IPS-20b (cell line): ENCODE measurements around the gene ARGFX.
"Not testable (repeated sequence)": the region's sequence is repeated elsewhere in the genome, so short reads cannot be mapped to it uniquely, and the experiment has no call there.

ENCODE experiments used
- H3K27ac ChIP-seq: one replicate; pipeline ENCODE4 v1.5.1; 2013; ENCODE audit warnings: low read length
- H3K27me3 ChIP-seq: 2 replicates; pipeline ENCODE4 v1.6.1; 2013; ENCODE audit warnings: mild to moderate bottlenecking, low read length, inconsistent platforms; ENCODE audit not compliant: insufficient read depth
- H3K36me3 ChIP-seq: 2 replicates; pipeline ENCODE4 v1.6.1; 2013; ENCODE audit warnings: low read depth, mild to moderate bottlenecking, inconsistent platforms, low read length, moderate library complexity; ENCODE audit not compliant: insufficient read depth
- H3K4me1 ChIP-seq: 2 replicates; pipeline ENCODE4 v1.6.1; 2013; ENCODE audit warnings: mild to moderate bottlenecking, control low read depth, inconsistent platforms, low read length, moderate library complexity; ENCODE audit not compliant: insufficient read depth
- H3K4me3 ChIP-seq: 2 replicates; pipeline ENCODE4 v1.5.1; 2013; ENCODE audit warnings: mild to moderate bottlenecking, low read length, inconsistent platforms
- H3K9ac ChIP-seq: 2 replicates; pipeline ENCODE4 v1.6.1; 2013; ENCODE audit warnings: low read depth, mild to moderate bottlenecking, inconsistent platforms, low read length, moderate library complexity
- H3K9me3 ChIP-seq: 2 replicates; pipeline ENCODE4 v1.6.1; 2013; ENCODE audit warnings: mild to moderate bottlenecking, low read depth, low read length, inconsistent platforms; ENCODE audit not compliant: insufficient read depth

The ARGFX gene

GRCh38 chr3:121562148-121562547 lies 5.6 kb upstream of the ARGFX start:
- Histone ChIP-seq H3K4me3 (no peak overlapping the region), H3K27me3 (no peaks in the 10 kb centered on the region), H3K36me3 (no peaks in the 10 kb centered on the region), H3K9me3 (no peaks in the 10 kb centered on the region), H3K27ac (no peak overlapping the region), H3K9ac (no peak overlapping the region), H3K4me1 (peaks cover 7% of the 10 kb centered on the region)

- H3K27me3 ChIP-seq: no peaks in the 10 kb centered on the region
- H3K4me3 ChIP-seq: no peak overlapping the region
- no peaks in the 10 kb centered on the region for H3K36me3 ChIP-seq
- H3K27ac ChIP-seq: no peak overlapping the region
- H3K9me3 ChIP-seq: no peaks in the 10 kb centered on the region
- peaks cover 16% of the 10 kb centered on the region for H3K4me1 ChIP-seq
- H3K9ac ChIP-seq: no peak overlapping the region
Measured at GRCh38 chr3:121566773-121567172, 976 bp upstream of the ARGFX start.

GRCh38 chr3:121574449-121574848 lies 6.7 kb downstream of the ARGFX start:
- Histone ChIP-seq H3K27me3 (no peaks in the 10 kb centered on the region), H3K4me3 (no peak overlapping the region), H3K4me1 (peaks cover 12% of the 10 kb centered on the region; the same call in 1 of the 2 replicates), H3K36me3 (no peaks in the 10 kb centered on the region), H3K9ac (no peak overlapping the region), H3K27ac (no peak overlapping the region), H3K9me3 (no peaks in the 10 kb centered on the region)

- Histone ChIP-seq H3K9ac (no peak overlapping the region), H3K9me3 (no peaks in the 10 kb centered on the region), H3K27ac (no peak overlapping the region)
Measured at GRCh38 chr3:121581691-121582090, 13.9 kb downstream of the ARGFX start.

DNA sequence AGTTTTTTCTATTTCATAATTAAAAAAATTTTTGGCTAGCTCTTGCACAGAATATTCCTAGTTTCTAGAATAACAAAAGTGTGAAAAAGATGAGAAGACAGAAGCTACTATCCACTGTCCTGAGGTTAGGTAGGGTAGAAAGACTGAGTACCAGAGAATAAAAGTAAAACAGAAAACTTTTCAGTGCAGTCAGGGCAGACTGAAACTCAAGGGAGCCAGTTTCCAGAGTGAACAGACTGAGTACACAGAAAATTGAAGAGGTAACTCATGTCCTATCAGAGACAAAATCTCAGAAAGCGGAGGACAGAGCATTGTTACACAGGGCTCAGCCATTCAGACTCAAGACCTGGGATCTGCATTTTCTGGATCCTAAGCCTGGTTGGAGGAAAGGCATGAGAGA lies 16.7 kb downstream of the ARGFX start:
- Histone ChIP-seq H3K9ac (no peak overlapping the region), H3K4me1 (peaks cover 3% of the 10 kb centered on the region; the same call in 1 of the 2 replicates), H3K9me3 (no peaks in the 10 kb centered on the region), H3K27ac (no peak overlapping the region), H3K36me3 (no peaks in the 10 kb centered on the region), H3K4me3 (no peak overlapping the region), H3K27me3 (no peaks in the 10 kb centered on the region)

More at GRCh38 chr3:121581691-121582090, 13.9 kb downstream of the ARGFX start:
- Histone ChIP-seq H3K4me3 (no peak overlapping the region), H3K4me1 (peaks cover 3% of the 10 kb centered on the region; the same call in 1 of the 2 replicates), H3K27me3 (no peaks in the 10 kb centered on the region), H3K36me3 (no peaks in the 10 kb centered on the region)

DNA sequence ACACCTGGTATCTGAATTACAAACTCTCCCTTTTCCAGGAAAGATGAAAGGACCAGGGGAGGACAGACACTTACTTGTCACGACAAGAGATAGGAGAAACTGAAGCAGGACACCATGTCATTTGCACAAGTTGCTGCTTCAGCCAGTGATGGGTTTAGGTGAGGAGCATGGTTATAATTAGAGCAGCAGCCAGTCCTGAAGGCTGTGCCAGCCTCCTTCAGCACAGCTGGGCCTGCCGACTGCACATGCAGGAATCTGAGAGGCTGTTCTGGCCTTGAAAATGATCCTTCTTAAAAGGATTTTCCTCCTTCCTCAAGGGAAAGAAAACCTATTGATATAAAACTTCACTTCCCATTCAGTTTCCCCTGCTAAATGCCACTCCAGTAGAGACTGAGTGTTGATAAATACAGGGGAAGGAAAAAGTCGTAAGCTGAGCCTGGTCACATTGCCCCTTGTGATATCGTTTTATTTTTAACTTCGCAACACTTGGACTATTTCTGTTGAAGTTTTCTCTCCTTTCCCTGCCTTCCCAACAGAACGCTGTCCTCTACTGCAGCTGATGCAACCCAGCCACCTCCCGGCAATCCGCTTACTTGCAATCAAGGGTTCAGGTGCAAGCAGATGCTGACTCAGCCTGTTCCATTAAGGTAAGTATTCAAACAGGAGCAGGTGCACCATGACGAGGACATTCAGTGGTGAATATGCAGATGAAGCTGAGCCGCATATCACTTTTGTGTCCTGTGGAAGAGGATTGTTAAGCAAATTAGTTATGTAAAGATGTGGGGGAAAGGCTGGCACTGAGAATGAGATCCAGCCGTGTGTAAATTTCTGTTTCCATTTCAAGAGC lies 25.3 kb downstream of the ARGFX start, which contains the start of gene FBXO40:
Gene FBXO40 (plus strand): TSS at position 524 of the 847 bp plus-strand sequence. CDS start 27,197 bp downstream, outside the sequence.
- H3K4me1 ChIP-seq: peaks cover 23% of the 10 kb centered on the region
- no peaks in the 10 kb centered on the region for H3K9me3 ChIP-seq
- H3K36me3 ChIP-seq: no peaks in the 10 kb centered on the region
- peak within 1 kb of the TSS; percentile 96 for H3K27ac ChIP-seq
- peak within 1 kb of the TSS; percentile 93 for H3K9ac ChIP-seq
- H3K4me3 ChIP-seq: peak within 1 kb of the TSS; percentile 47; the same call in 1 of the 2 replicates
- H3K27me3 ChIP-seq: no peaks in the 10 kb centered on the region

DNA sequence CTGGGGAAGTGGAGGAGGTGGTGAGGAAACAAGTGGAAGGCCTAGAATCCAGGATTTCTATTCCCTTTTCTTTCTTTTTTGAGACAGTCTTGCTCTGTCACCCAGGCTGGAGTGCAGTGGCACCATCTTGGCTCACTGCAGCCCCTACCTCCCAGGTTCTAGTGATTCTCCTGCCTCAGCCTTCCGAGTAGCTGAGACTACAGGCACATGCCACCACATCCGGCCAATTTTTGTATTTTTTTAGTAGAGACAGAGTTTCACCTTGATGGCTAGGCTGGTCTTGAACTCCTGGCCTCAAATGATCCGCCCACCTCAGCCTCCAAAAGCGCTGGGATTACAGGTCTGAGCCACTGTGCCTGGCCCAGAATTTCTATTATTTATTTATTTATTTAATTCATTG lies 26.1 kb downstream of the ARGFX start:
- peak overlapping the region; percentile 64 for H3K27ac ChIP-seq
- H3K36me3 ChIP-seq, H3K9me3 ChIP-seq, H3K27me3 ChIP-seq: not testable (repeated sequence)
- peak overlapping the region; percentile 70; the same call in 1 of the 2 replicates for H3K9ac ChIP-seq
- H3K4me1 ChIP-seq: peaks cover 23% of the 10 kb centered on the region
- H3K4me3 ChIP-seq: peak overlapping the region; percentile 1; the same call in 1 of the 2 replicates

DNA sequence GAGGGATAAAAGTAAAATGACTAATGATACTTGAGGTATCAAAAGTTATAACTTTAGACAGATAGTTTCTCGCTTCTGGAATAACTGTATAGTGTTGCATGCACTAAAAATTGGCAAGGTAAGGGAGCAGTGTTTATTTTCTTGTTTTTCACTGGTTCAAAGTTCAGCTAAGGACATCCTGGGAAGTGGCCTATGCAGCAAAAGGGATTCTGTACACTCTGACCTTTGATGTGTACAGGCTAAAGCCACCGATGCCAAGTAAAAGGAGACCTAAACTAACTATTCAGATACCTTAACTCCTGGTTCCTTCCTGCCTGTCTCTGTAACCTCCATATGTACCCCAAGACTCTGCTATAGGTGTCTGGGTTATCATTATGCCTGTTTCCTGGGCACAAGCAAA lies 27.1 kb downstream of the ARGFX start:
- Histone ChIP-seq H3K27ac (peak overlapping the region; percentile 17), H3K9me3 (no peaks in the 10 kb centered on the region), H3K36me3 (no peaks in the 10 kb centered on the region), H3K4me1 (peaks cover 23% of the 10 kb centered on the region), H3K27me3 (no peaks in the 10 kb centered on the region), H3K9ac (peak overlapping the region; percentile 14; the same call in 1 of the 2 replicates), H3K4me3 (no peak overlapping the region)

DNA sequence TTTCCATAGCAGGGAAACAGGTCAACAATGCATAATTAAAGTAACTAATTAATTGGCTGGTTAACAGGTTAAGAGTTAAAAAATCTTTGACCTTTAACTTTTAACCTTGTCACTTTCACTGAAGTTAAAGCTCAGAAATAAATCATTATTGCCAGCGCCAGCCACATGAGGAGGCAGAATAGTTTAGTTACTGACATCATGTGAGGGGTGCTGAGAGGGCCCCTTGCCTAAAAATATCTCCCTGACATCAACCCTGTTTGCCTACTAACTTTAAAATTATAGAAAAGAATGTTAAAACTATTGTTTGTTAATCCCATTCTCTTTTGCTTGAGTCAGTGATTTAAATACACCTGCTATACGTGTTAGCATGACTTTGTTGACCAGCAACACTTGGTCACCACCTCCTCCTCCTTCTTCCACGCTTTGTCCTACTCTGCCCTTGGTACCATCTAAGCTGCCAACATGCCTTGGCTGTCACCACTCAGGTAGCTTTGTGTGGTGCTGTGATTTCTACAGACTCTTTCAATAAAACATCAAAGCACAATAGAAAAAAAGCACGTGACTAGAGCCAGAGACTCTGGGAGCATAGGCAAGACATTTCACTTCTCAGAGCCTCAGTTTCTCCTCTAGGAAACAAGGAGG lies 28.1 kb downstream of the ARGFX start:
- no peaks in the 10 kb centered on the region for H3K27me3 ChIP-seq
- no peak overlapping the region for H3K4me3 ChIP-seq
- H3K4me1 ChIP-seq: peaks cover 23% of the 10 kb centered on the region
- H3K9ac ChIP-seq: peak overlapping the region; percentile 18; the same call in 1 of the 2 replicates
- H3K27ac ChIP-seq: peak overlapping the region; percentile 37
- no peaks in the 10 kb centered on the region for H3K9me3 ChIP-seq
- H3K36me3 ChIP-seq: no peaks in the 10 kb centered on the region

- Histone ChIP-seq H3K4me1 (peaks cover 25% of the 10 kb centered on the region; the same call in 1 of the 2 replicates), H3K27ac (no peak overlapping the region), H3K27me3 (no peaks in the 10 kb centered on the region), H3K9me3 (no peaks in the 10 kb centered on the region), H3K4me3 (no peak overlapping the region), H3K9ac (no peak overlapping the region), H3K36me3 (no peaks in the 10 kb centered on the region)
Measured at GRCh38 chr3:121598564-121598963, 30.8 kb downstream of the ARGFX start.

DNA sequence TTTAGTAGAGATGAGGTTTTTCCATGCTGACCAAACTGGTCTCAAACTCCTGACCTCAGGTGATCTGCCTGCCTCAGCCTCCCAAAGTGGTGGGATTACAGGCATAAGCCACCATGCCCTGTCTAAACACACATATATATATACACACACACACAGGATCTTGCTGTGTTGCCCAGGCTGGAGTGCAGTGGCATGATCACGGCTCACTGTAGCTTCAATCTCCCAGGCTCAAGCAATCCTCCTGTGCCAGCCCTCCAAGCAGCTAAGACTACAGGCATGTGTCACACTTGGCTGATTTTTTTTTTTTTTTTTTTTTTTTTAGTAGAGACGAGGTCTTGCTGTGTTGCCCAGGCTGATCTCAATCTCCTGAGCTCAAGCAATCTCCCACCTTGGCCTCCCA lies 32.2 kb downstream of the ARGFX start:
- H3K27ac ChIP-seq, H3K9me3 ChIP-seq, H3K9ac ChIP-seq, H3K27me3 ChIP-seq, H3K36me3 ChIP-seq, H3K4me3 ChIP-seq: not testable (repeated sequence)
- H3K4me1 ChIP-seq: peaks cover 23% of the 10 kb centered on the region; the same call in 1 of the 2 replicates
